ENCODE measurements around the gene BAK1.
"Not testable (repeated sequence)": the region's sequence is repeated elsewhere in the genome, so short reads cannot be mapped to it uniquely, and the experiment has no call there.

BAK1 gene

DNA sequence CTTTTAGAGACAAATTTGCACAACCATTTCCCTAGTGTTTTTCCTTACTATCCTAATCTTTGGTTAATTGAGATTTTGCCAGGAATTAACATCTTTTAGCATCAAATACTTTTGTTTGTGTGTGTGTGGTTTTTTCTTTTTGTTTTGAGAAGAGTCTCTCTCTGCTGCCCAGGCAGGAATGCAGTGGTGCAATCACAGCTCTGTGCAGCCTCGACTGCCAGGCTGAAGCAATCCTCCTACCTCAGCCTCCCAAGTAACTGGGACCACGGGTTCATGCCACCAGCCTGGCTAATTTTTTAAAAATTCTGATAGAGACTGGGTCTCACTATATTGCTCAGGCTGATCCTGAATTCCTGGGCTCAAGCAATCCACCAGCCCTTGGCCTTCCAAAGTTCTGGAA is 28.5 kb downstream of the BAK1 start:
- DNase-seq (ENCODE audit: low read depth) = no peak

- no peak for DNase-seq (ENCODE audit: low read depth)
Observed at GRCh38 chr6:33549896-33550295, 30.2 kb downstream of the BAK1 start.

DNA sequence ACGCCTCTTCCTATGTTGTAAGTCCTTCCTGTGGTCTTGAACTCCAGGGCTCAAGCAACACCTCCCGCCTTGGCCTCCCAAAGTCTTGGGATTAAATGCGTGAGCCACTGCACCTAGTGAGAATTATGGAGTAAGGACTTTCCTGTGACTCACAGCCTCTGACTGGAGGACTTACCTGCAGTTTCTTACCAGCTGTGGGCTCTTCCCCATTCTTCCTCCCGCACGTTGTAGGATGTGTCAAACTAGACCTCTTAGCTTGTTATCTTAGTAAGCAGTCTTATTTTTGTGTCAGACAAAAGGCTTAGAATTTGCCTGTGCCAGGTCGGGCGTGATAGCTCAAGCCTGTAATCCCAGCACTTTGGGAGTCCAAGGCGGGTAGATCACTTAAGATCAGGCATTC is 30.9 kb downstream of the BAK1 start:
- no peak for DNase-seq (ENCODE audit: low read depth)

DNA sequence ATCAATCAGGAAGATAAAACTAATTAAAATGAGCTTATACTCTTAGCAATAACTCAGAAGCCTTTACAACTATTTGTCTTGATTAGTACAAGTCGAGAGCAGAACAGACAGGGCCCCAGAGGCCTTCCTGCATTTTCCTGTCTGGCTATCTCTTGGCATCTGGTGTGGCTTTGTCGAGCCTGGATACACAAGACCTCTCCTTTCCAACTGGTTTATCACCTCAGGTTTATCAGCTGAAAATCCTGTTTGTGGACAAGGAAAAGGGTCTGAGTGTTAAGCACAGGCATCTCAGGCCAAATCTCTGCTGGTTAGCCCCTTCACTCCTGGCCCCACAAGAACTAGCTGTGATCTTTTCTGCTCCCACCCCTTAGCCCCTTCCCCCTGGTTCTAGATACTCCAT is 32.6 kb downstream of the BAK1 start:
- no peak for DNase-seq (ENCODE audit: low read depth)

GRCh38 chr6:33546766-33547165 is 33.3 kb downstream of the BAK1 start:
- no peak for DNase-seq (ENCODE audit: low read depth)

DNA sequence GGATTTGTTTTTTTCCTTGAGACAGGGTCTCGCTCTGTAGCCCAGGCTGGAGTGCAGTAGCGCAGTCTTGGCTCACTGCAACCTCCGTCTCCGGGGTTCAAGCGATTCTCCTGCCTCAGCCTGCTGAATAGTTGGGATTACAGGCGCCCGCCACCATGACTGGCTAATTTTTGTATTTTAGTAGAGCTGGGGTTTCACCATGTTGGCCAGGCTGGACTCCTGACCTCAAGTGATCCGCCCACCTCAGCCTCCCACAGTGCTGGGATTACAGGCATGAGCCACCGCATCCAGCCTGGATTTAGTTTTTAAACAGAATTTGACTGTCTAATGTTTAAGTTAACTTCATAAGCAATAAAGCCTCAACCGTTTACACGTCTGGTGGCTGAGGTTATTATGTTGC is 34.8 kb downstream of the BAK1 start:
- DNase-seq (ENCODE audit: low read depth) = not testable (repeated sequence)

- DNase-seq (ENCODE audit: low read depth) = no peak
Observed at GRCh38 chr6:33543116-33543515, 37.0 kb downstream of the BAK1 start.

GRCh38 chr6:33540768-33541167 is 39.3 kb downstream of the BAK1 start:
- no peak for DNase-seq (ENCODE audit: low read depth)

DNA sequence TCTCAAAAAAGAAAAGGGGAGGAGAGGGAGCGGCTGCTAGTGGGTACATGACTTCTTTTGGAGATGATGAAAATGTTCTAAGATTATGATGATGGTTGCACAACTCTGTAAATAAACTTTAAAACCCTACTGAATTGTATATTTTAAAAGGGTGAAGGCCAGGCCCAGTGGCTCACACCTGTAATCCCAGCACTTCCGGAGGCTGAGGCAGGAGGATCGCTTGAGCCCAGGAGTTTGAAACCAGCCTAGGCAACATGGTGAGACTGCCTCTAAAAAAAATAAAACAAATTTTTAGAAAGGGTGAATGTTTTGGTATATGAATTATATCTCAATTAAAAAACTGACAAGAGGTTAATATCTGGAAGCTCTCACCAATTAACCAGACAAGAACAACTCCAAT is 45.4 kb downstream of the BAK1 start:
- DNase-seq (ENCODE audit: low read depth) = no peak

DNA sequence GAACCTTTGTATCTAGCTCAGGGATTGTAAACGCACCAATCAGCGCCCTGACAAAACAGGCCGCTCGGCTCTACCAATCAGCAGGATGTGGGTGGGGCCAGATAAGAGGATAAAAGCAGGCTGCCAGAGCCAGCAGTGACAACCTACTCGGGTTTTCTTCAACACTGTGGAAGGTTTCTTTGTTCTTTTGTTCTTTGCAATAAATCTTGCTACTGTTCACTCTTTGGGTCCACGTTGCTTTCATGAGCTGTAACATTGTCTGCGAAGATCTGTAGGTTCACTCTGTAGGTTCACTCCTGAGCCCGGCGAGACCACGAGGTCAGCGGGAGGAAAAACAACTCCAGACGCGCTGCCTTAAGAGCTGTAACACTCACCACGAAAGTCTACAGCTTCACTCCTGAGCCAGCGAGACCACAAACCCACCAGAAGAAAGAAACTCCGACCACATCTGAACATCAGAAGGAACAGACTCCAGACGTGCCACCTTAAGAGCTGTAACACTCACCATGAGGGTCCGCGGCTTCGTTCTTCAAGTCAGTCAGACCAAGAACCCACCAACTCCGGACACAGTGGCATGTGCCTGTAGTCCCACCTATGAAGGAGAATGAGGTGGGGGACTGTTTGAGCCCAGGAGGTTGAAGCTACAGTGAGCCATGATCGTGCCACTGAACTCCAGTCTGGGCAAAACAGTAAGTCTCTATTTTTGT is 46.8 kb downstream of the BAK1 start:
- DNase-seq (ENCODE audit: low read depth) = peak; percentile 49

GRCh38 chr6:33532431-33532830 is 47.6 kb downstream of the BAK1 start:
- DNase-seq (ENCODE audit: low read depth) = not testable (repeated sequence)

DNA sequence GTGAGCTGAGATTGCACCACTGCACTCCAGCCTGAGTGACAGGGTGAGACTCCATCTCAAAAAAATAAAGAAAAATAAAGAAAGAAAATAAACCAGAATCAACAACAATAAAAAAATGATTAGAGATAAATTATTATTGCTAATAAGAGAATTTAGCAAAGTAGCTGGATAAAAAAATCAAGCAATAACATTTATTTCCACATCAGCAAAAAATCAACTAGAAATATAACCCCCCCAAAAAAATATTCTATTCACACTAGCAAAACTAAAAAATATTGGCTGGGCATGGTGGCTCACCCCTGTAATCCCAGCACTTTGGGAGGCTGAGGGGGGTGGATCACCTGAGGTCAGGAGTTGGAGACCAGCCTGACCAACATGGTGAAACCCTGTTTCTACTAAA is 49.5 kb downstream of the BAK1 start:
- DNase-seq (ENCODE audit: low read depth) = not testable (repeated sequence)
